ENCODE results near the gene LHFPL4.
A peak's percentile ranks its signal among the peaks of the same experiment; 100 is the strongest.

Gene LHFPL4

DNA sequence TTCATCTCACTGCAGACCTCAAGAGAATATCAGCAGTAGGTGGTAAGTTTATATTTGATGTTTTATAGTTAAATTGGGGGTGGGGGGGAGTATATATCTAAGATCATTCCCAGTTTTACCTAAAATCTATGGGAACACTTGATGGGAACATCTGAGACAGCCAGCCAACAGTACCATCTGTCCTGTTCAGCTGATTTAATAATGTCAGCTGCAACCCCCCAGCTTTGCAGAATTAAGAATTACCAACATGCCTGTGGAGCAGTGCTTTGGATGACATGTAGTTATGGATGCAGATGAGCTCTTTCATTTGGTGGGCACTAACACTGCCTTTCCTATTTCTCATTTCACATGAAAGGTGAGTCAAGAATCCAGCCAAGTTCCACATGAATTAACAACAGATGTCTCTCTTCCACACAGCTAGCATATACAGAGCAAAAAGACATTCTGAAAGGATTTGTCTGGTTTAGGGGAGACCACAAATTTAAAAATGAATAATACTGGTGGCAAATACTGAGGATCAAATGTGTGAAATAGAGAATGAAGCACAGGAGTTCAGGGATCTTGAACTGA, 80.0 kb downstream of the LHFPL4 start:
- DNase-seq = no peak

- DNase-seq = no peak
Observed at GRCh38 chr3:9469986-9470385, 83.6 kb downstream of the LHFPL4 start.

- no peak for DNase-seq
Observed at GRCh38 chr3:9468460-9468859, 85.2 kb downstream of the LHFPL4 start.

- no peak for DNase-seq
Observed at GRCh38 chr3:9467451-9467850, 86.2 kb downstream of the LHFPL4 start.

DNA sequence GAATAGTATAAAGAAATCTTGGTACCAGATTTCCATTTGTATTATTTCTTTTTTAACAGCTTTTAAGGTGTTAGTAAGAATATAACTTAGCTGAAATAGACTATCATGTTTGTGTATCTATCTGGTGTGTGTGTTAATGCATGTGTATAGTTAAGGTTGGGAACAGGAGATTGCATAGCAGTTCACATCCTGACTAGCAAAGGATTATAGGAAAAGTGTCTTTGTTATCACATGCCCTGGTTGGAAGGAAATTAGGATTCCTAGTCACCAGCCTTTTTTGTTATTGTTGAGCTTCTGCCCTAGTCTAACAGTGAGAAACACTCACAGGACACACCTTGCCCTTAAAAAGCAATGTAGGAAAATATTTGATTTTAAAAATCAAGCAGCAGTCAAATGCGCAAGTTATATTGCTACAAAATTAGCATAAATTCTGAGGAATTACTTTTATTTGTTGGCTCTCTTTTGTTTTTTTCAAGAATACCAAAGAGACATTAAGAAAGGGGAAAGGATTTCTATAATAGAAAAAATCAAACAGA, 98.0 kb downstream of the LHFPL4 start:
- no peak for DNase-seq

- peak; percentile 3 for DNase-seq
Observed at GRCh38 chr3:9452417-9452816, 101.2 kb downstream of the LHFPL4 start.

- no peak for DNase-seq
Observed at GRCh38 chr3:9450991-9451390, 102.6 kb downstream of the LHFPL4 start.

- no peak for DNase-seq
Observed at GRCh38 chr3:9450126-9450525, 103.5 kb downstream of the LHFPL4 start.

GRCh38 chr3:9448643-9449042, 105.0 kb downstream of the LHFPL4 start:
- DNase-seq = no peak

Data from central memory CD4-positive, alpha-beta T cell (primary cell).